ENCODE measurements around the gene THBS1.
A peak's percentile ranks its signal among the peaks of the same experiment; 100 is the strongest.

Gene THBS1

GRCh38 chr15:39579487-39580116, 1.3 kb upstream of the THBS1 start:
- Histone ChIP-seq H3K27ac (replicated peaks) (no peak overlapping the region), H3K4me3 (replicated peaks; ENCODE audit: insufficient read depth, low read length) (no peak overlapping the region), H3K27me3 (ENCODE audit: insufficient read depth, poor library complexity, severe bottlenecking) (peaks cover 12% of the 10 kb centered on the region)
- no peak for DNase-seq (ENCODE audit: low read depth in 1 of 2, low spot score in 1 of 2)
- TF ChIP-seq GABPA (IDR thresholded peaks at IDR 0.05; ENCODE audit: low read depth), result no peak
- peak; percentile 4 for TF ChIP-seq REST (IDR thresholded peaks at IDR 0.05; ENCODE audit: insufficient replicate concordance, low read depth)
- no peak for TF ChIP-seq CTCF (IDR thresholded peaks at IDR 0.05; ENCODE audit: insufficient read depth, low read length)
- no peak for TF ChIP-seq POLR2AphosphoS5 (IDR thresholded peaks at IDR 0.05; ENCODE audit: low read depth)
- no peak for TF ChIP-seq SPI1 (IDR thresholded peaks at IDR 0.05; ENCODE audit: borderline replicate concordance, low read depth)

GRCh38 chr15:39580117-39580484, 778 bp upstream of the THBS1 start:
- Histone ChIP-seq H3K27ac (replicated peaks) (no peak overlapping the region), H3K4me3 (replicated peaks; ENCODE audit: insufficient read depth, low read length) (peak overlapping the region; percentile 51), H3K27me3 (ENCODE audit: insufficient read depth, poor library complexity, severe bottlenecking) (peaks cover 12% of the 10 kb centered on the region)
- TF ChIP-seq CTCF (IDR thresholded peaks at IDR 0.05; ENCODE audit: insufficient read depth, low read length) (peak; percentile 69), REST (IDR thresholded peaks at IDR 0.05; ENCODE audit: insufficient replicate concordance, low read depth) (no peak)
- peak; percentile 49 to 86 for DNase-seq (ENCODE audit: low read depth in 1 of 2, low spot score in 1 of 2)

GRCh38 chr15:39581242-39581792, 438 bp downstream of the THBS1 start:
- peaks cover 12% of the 10 kb centered on the region for H3K27me3 ChIP-seq (ENCODE audit: insufficient read depth, poor library complexity, severe bottlenecking)
- TF ChIP-seq CTCF (IDR thresholded peaks at IDR 0.05; ENCODE audit: insufficient read depth, low read length) (no peak), POLR2AphosphoS5 (IDR thresholded peaks at IDR 0.05; ENCODE audit: low read depth) (no peak), SPI1 (IDR thresholded peaks at IDR 0.05; ENCODE audit: borderline replicate concordance, low read depth) (no peak), GABPA (IDR thresholded peaks at IDR 0.05; ENCODE audit: low read depth) (no peak), REST (IDR thresholded peaks at IDR 0.05; ENCODE audit: insufficient replicate concordance, low read depth) (no peak)
- H3K4me3 ChIP-seq (replicated peaks; ENCODE audit: insufficient read depth, low read length), result peak overlapping the region; percentile 51
- H3K27ac ChIP-seq (replicated peaks), result no peak overlapping the region
- no peak for DNase-seq (ENCODE audit: low read depth in 1 of 2, low spot score in 1 of 2)

Data from HL-60 (cell line).